Fibroblast of skin of abdomen (primary cell): Measurements from ENCODE around the gene UGT1A10.

Source experiments
- DNase-seq: peaks from one replicate; pipeline ENCODE4 v3.0.0-alpha.2; 2013

Gene UGT1A10

DNA sequence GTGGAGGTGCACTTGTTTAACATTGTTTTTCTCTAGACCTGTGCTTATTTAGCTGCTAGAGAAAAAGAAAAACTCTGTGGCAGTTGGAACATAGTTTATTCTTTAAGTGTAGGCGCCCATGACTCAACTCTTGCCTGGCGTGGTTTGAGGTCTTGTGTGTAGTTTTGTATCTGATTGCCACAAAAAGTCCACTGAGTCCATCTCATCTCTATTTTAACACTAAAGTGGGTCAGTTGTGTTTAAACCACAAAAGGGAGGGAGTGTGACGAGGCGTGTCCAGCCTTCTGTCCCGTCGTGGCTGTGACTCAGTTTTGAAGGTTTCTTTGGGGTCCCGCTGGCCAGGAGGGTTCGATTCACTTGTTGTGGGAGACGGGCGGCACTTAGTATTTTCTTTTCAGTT, 20.2 kb downstream of the UGT1A10 start:
- DNase-seq: no peak

DNA sequence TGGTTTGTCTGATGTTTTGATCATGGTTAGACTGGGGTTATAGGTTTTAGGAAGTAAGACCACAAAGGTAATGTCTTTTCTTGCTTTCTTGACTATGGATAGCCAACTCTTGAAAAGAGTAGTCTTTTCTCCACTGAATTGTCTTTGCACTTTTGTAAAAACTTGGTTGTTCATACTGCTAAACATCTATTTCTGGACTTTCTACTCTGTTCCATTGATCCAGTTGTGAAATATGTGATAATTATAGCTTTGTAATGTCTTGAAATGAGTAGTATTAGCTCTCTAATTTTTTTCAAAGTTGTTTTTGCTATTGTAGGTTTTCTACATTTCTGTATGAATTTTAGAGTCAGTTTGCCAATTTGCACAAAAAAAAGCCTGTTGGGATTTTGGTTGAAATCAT, 22.4 kb downstream of the UGT1A10 start:
- DNase-seq: no peak

DNA sequence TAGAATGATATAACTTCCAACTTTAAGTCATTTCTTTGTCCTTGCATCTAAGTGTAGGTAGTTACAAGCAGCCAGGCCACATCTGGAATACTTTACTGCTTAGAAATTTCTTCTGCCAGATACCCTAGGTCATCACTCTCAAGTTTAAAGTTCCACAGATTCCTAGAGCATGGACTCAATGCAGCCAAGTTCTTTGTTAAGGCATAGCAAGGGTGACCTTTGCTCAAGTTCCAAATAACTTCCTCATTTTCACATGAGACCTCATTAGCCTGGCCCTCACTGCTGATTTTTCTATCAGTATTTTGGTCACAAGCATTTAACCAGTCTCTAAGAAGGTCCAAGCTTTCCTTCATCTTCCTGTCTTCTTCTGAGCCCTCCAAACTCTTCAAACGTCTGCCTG, 27.7 kb downstream of the UGT1A10 start:
- DNase-seq: no peak

DNA sequence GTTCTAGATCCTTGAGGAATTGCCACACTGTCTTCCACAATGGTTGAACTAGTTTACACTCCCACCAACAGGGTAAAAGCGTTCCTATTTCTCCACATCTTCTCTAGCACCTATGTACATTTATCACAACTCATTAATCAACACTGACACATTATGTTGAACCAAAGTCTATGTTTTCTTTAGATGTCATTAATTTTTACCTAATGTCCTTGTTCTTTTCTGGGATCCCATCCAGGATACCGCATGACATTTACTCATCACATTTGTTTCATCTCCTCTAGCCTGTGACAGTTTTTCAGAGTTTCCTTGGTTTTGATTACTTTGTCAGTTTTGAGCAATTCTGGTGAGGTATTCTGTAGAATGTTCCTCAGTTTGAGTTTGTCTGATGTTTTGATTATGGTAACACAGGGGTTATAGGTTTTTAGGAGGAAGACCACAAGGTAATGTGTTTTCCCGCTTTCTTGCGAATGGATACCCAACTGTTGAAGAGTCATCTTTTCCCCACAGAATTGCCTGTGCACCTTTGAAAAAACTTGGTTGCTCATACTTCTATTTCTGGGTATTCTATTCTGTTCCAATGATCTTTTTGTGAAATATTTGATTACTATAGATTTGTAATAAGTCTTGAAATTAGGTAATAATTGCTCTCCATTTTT, 32.5 kb downstream of the UGT1A10 start:
- no peak for DNase-seq

DNA sequence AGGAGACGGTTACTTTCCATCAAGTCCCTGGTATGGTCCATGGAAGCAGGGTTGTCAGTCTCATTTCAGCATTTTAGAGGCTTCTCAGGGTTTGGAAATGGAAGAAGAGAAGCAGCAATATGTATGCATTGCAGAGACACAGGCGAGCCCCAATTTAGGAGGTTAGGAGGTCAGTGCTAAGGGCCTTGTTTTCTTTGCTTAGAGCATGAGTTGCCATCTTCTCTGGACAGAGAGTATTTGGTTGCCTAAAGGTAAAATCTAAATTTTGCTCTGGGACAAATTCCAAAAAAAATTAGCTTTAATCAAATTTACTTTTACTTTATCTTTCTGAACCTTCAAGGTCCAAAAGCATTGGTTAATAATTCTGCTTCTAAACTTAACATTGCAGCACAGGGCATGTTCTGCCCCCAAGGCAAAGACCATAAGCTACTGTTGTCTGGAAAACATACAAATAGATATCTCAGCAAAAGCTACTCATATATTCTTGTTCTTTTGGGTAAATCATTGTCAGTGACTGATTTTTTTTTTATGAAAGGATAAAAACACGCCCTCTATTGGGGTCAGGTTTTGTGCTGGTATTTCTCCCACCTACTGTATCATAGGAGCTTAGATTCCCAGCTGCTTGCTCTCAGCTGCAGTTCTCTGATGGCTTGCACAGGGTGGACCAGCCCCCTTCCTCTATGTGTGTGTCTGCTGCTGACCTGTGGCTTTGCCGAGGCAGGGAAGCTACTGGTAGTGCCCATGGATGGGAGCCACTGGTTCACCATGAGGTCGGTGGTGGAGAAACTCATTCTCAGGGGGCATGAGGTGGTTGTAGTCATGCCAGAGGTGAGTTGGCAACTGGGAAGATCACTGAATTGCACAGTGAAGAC, 35.3 kb downstream of the UGT1A10 start, which contains the start of gene UGT1A9:
Gene UGT1A9 (plus strand): TSS at position 609 of the 872 bp plus-strand sequence. CDS start 37 bp downstream, at position 646.
- DNase-seq: no peak

DNA sequence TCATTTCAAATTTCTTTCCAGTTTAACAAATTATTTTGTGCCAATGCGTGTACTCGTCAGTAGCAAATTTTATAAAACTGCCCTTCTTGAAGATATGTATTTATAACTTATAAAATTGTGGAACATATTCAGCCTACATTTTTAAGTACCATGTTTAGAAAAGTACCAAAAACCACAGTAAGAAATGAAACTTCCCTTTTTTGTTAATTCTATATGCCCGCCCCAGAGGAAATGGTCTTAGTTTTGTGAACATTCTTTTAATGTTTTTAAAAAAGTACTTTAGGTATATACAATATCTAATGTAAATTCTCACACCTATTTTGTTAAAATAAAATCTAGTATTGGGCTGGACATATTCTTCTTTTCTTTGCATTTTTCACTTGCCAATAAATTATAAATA, 36.6 kb downstream of the UGT1A10 start:
- DNase-seq: no peak

DNA sequence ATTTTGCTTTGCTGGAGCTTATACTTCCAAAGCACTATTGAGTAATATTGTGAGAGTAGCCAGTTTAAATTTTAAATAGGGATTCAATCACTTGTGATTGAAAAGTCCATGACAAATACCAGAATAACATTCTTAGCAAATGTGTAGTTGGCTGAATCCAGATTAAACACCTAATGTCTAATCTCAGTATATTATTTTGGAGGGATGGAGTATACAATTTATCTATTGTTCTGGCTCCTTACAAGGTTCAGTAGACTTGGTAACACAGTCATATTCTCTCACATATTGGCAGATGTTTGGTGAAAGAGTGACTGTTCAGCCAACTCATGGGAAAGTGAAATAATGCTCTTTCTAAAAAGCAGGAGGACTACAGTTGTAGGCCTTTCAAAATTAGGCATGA, 37.6 kb downstream of the UGT1A10 start:
- no peak for DNase-seq

DNA sequence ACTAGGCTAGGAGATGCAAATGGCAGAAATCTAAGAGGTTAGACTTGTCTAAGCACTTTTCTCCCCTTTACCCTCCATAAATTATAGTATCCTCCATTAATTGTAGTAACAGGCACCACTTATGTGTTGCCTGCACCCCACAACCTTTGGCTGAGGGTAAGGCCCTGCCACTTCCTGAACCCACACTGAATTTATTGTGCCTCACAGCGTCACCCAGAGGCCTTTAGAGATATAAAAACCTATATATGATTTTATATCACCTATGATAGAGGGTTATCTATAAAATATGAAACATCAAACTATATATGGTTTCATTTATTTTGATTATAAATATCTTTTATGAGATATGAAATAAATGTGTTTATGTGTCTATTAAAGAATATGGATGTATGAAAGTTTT, 38.1 kb downstream of the UGT1A10 start:
- no peak for DNase-seq

DNA sequence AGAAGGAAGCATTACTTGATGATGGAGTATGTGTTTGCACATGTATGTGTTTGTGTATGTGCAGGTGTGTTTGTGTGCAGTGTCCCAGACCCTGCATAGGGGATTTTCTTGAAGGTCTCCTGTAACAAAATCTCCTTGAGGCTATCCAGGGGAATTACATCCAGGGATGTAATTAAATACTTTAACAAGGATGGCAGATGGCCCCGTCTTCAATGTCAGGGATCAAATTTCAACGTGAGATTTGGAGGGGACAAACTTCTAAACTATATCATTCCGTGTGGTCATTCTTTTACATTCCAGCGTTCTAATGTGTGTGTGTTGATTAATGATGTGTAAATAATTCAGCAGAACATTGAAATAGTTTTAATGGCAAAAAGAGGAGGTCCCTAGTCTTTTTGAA, 38.7 kb downstream of the UGT1A10 start:
- DNase-seq: no peak

DNA sequence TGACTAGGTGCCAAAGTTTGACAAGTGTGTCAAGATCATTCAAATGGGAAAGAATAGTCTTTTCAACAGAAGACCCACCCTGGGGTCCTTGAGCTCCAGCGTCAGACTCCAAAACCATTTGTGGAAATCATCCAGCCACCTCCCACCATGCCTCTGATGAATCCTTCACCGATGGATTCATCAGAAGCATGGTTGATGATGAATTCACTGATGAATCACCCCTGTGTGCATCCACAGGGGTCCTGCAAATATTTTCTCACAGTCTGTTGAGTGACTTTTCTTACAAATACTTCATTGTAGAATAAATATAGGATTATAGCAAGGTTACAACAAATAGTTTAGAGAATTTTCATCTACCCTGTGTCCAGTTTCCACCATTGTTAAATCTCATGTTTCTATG, 39.8 kb downstream of the UGT1A10 start:
- no peak for DNase-seq

DNA sequence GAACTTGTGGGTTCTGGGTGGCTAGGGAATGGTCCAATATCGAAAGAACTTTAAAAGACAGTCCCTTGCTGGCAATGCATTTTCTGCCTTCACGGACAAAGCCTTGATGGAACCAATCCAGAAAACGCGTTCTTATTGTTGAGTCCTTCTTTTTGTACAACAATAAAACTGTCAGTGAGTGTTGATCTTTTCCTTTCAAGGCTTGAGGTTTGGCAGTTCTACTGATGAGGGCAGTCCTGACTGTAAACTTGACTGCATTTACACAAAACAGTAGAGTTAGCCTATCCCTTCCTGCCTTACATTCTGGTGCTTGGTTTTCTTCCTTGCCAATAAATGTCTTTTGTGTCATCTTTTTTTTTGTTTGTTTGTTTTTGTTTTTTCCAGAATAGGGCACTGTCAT, 42.9 kb downstream of the UGT1A10 start:
- no peak for DNase-seq

DNA sequence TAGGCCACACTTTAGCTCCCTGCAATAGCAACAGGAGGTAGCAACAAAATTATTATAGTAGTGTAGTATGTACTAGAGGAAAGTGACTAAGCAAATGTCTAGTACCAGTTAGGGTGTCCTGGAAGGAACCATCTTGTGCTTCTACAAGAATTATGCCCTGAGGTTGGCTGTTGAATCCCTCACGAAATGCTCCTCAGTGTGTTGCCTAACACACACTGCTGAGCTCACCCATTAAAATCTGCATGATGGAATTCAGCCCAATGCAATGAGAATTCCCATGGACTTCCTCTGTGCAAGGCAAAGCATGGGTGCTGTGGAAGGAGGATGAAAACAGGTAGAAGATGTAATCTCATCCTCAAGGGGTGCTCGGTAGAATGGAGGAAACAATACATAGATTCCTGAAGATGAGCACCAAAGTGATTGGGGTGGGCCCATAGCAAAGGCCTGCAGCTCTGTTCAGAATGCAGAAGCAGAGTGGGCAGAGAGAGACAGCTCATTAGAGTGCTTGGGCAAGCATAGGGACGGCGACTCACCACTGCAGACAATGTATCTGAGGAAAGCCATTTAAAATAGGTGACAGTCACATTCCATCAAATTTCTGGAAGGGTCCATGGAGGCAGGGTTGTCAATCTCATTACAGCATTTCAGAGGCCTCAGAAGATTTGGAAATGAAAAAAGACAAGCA, 44.3 kb downstream of the UGT1A10 start:
- DNase-seq: no peak

DNA sequence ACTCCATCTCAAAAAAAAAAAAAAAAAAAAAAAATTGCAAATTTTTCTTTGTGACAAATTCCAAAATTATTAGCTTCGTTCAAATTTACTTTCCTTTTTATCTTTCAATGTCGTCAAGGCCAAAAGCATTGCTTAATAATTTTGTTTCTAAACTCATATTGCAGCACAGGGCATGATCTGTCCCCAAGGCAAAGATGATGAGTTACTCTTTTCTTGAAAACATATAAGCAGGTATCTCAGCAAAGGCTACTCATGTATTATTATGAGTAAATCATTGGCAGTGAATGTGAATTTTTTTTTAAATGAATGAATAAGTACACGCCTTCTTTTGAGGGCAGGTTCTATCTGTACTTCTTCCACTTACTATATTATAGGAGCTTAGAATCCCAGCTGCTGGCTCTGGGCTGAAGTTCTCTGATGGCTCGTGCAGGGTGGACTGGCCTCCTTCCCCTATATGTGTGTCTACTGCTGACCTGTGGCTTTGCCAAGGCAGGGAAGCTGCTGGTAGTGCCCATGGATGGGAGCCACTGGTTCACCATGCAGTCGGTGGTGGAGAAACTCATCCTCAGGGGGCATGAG, 45.4 kb downstream of the UGT1A10 start, which contains the start of gene UGT1A7:
Gene UGT1A7 (plus strand): TSS at position 381 of the 579 bp plus-strand sequence. CDS start 37 bp downstream, at position 418.
- no peak for DNase-seq

DNA sequence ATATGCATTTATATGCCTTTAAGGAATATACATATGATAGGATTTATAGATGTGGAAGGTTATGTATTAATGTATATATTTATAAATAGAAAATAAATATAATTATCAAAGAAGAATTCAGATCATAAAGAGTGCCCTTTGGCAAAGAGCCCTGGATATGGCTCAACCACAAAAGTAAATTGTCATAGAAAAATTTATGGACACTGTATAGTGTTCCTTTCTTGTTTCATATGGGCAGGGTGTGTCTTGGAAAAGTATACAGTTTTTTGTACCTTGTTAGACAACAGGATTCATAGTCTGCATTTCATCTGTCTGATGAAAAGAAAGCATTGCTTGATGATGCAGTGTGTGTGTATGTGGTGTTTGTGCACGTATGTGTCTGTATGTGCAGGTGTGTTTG, 48.4 kb downstream of the UGT1A10 start:
- no peak for DNase-seq

DNA sequence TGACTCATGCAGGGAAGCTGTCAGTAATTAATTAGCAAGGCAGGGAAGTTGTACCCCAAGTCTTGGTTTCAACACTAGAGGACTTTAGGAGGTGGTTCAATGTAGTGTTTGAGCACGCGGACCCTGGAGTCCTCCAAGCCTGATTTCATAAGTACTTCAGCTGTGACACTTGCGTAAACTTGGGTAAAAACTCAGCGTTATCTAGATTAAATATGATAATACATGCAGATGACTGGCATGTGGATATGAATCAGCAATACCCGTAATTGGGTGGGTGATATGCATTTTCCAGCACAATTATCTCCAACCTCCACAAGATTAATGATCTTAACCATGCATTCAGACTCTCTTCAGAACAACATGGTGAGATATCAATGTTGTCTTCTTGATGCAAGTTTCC, 50.7 kb downstream of the UGT1A10 start:
- DNase-seq: no peak

DNA sequence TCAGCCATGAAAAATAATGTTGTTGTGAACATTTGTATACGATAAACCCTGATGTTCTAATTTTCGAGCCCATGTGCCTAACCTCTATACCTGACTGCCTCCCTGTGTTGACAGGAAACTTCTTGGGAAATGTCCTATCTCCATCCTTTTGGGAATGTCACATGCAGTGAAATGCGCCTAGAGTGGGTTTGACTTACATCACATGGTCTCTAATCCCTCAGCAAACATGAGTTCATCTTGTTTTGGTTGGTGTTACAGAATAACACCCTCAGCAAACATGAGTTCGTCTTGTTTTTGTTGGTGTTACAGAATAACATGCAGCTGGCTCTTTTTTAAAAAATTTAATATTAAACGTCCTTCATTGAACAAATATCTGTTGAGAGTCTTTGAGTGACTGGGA, 52.1 kb downstream of the UGT1A10 start:
- no peak for DNase-seq

DNA sequence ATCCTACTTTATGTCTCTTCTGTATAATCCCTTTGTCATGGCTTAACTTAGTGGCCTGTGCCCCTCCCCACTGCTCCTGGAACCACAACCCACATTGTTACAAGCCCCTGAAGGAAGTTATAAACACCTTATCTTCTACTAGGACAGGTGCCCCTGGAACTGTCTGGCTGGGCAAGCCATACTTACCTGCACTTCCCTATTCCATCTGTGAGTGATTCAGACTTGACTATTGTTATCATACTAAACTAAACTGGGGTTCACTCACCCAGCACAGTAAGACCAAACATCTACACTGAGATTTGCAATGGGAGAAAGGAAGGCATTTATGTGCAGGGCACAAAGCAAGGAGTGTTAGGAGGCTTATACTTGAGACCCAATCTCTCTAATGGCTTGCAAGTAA, 52.8 kb downstream of the UGT1A10 start:
- DNase-seq: no peak

DNA sequence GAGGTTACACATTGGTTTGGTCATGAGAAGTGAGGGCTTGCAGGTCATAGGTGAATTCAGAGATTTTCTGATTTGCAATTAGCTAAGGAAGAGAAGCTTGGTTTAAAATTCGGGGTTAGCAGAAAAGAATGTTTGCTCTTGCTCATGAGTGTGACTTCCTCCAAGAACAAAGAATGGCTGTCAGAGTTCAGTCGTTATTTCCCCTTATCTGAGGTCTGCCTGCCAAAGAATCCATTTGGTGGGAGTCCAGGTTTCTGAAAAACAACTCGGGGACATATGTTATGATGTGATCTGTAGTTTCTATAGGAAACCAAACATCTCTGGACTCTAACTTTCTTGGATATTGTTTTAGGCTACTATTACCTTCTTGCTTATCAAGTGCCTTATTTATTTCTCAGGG, 53.3 kb downstream of the UGT1A10 start:
- no peak for DNase-seq

DNA sequence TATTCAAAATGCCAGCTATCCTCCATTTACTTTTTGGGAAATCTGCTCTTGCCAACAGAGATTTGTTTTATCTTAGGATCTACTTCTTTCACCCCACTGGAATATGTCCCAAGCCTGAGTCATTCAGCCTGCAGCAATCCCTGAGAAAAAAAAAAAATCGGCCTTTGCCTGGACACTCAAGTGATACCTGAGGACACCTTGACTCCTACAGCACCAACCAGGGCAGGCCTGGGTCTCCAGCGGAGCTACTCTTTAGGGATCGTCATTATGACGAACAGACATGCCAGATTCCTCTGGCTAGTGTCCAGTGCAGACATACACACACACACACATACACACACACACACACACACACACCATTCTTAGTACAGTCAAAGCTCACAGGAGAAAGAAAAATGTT, 54.2 kb downstream of the UGT1A10 start:
- DNase-seq: no peak

DNA sequence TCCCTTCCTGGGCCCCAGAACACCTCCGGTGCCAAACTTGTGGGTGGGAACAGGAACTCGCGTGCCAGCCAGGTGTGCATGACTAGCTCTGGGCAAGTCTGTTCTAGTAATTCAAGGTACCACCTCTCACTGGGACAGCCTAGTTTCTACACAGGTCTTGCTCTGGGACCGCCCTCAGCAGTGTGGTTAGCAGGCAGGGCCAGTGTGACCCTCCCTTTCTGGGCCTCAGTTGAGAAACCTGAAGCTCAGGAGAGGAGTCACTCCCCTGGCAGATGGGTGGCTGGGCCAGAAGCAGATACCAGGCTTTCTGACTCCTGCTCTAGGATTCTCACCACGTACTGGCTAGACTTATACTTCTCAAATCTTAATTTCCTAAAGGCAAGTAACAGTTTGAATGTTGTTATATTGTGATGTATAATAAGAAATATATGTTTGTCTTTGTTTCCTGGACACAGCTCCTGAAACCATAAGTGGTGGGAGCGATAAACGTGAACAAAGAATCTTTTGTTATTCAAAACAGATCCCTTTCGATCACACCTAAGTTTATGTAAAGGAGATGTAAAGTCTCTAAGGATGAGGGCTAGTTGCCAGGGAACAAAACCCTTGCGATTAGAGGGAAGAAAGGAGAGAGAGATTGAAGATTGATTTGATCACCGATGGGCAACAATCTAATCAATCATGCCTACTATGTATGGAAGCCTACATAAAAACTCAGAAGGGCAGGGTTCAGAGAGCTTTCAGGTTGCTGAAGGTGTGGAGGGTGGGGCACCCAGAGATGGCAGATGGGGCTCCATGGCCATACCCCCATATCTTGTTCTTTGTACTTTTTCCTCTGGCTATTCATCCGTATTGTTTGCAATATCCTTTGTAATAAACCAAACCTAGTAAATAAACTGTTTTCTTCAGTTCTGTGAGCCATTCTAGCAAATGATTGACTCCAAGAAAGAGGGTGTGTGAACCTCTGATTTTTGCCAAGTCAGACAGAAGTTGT, 55.5 kb downstream of the UGT1A10 start:
- DNase-seq: no peak

DNA sequence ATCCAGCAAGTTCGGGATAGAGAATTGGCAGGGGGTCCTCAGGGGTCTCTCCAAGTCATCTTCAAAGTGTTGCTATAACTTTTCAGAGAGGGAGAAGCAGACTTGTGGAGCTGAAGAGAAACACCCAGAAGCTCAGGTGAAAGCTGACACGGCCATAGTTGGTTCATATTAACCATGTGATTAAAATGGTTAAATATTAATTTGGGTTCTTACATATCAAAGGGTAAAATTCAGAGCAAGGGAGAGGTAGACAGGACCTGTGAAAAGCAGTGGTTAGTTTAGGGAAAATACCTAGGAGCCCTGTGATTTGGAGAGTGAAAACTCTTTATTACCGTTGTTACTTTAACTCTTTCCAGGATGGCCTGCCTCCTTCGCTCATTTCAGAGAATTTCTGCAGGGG, 56.4 kb downstream of the UGT1A10 start, which contains the start of gene UGT1A6:
Gene UGT1A6 (plus strand): TSS at position 243 of the 400 bp plus-strand sequence. CDS start 115 bp downstream, at position 358.
- DNase-seq: no peak

DNA sequence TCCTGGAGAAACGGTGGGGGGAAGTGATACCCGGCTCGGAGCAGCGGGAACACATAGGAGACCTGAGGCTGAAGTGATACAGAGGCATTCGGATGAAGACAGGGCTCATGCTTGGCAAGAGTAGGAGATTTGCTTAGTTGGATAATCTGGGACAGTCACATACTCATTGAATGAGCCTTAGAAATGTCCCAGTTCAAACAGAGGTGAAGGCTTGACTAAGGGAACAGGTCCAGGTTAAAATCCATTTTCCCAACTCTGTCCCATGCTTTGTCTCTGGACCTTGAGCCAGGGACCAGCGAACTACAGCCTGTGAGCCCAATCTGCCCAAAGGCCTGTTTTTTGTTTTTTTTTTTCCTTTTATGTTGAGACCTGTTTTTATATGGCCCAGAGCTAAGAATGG, 57.7 kb downstream of the UGT1A10 start:
- no peak for DNase-seq
